IPS-NIHi7 (cell line): ENCODE results near the gene KCNMB2.

ENCODE experiments used
- DNase-seq: peaks from one replicate; pipeline ENCODE4 v3.0.0; 2012; ENCODE audit warnings: mixed read lengths; ENCODE audit errors: extremely low spot score

KCNMB2 gene

DNA sequence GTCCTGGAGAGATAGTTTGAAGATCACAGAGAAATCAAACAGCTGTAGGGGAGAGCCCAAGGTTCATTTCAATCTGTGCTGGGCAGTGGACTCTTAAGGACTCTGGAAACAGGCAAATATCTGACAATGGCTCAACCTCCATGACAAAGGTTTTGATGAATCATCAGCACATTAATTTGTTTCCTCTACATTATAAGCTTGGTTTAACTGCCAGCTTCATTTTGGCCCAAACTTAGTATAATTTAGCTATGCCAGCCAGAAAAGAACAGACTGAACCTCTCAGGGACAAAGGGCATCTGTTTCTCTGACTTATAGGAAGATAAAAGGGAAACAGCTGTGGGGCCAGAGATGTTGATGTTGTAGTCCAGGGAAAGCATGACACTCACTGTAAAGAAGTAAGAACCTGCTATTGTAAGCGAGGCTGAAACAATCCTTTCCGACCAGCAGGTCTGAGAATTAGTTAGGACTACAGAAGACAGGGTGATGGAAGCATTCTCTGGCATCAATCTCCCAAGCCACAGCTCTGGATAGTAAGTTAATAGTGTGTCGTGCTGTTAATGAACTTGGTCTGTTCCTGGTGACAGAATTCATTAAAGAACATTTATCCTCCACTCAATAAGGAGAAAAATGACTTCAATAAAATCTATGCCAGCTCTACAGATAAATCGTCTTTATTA lies 110.1 kb downstream of the KCNMB2 start:
- no peak for DNase-seq

- DNase-seq, result no peak
Observed at GRCh38 chr3:178655488-178655887, 119.3 kb downstream of the KCNMB2 start.

DNA sequence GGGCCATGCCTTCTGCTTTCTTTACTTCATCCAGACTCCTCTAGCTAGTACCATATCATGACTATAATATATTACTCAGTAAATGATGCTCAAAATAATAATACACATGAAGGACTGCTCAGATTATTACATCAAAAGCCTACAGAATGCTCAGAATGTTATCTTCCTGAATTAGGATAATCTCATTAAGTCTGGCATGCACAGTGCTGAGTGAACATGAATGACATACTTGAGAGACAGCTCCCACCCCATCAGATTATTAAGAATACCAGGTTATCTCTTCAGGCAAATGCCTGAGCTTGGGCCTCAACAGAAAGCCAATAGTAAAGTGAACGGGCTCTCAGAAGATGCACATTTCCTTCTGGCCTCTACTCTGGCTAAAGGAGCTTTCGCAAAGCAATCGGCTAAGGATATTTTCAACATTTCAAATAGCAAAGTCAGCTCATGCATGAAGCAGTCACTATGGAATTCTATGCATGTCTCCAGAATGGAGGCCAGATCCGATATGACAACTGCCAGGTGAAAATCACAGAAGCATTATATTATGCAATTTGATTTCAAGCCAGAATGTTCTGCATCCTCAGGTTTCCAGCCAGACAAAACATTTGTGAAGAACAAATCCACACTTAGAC lies 122.6 kb downstream of the KCNMB2 start:
- no peak for DNase-seq

DNA sequence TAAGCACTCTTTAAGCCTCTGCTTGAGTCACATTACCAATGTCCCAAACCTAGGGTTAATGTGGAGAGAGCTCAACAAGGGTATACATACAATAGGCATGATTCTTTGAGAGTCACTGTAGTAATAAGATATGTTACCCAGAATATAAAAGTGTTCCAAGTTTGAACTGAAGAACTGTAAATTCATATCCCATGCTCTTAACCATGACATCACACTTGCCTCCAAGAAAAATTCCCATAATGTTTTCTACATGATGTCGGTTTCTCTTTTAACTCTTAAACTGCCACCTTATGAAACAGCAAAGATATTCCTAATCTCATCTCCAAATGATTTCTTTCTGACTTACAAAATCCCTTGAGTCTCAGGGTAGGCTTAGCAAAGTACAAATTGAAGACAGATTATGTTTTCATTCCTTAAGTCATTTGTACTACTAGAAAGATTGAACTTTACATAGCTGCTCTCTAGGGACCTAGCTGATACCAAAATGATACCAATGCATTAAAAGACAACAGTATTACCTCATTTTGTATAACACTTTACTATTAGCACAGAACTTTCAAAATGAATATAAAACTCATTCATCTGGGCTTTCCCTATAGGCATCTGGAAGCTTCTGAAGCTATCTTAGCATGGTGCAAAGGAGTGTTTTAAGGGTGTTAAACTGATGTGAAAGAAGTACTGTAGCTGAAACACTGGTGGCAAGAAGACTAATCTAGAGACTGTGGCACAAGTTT lies 127.1 kb downstream of the KCNMB2 start:
- no peak for DNase-seq

DNA sequence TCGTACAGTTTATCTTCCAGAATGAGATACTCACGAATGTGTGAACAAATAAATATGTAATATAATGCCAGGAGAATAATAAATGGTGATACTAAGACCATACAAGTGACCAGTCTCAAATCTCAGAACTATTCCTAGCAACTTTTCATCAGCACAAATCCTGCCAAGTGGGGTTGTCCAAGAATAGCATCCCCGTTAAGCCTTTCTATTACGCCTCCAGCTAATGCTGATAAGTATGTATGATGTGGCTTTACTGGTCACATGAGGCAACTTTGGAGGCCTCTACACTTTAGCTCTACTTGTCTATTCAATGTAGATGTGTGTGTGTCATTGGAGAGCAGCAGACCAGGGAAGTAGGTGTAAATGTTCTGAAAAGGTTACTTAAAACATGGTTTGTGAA lies 129.5 kb downstream of the KCNMB2 start:
- DNase-seq, result no peak

DNA sequence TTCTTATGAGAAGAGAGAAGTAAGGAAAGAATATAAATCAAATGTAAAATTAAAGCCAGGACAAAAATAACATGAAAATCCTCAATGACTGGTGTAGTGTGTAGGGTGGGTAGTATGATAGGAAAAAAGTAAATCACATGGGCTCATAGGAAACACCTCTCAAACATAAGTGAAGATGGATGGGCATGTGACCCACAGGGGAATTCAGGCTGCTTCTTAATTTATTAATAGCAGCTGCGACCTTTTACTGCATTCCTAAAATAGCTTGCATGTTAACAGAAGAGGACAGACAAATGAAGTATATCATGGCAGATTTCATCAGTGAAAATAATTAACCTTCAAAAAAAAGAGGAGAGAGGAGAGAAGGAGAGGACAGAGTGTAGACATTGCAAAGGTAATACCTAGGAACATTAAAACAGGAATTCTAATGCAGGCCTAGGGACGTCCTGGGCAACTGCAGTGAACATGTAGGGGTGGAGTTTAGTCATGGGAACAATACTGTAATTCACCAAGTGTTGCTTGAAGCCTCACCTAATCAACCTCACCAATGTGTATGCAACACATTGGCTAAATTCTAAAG lies 132.9 kb downstream of the KCNMB2 start:
- no peak for DNase-seq

DNA sequence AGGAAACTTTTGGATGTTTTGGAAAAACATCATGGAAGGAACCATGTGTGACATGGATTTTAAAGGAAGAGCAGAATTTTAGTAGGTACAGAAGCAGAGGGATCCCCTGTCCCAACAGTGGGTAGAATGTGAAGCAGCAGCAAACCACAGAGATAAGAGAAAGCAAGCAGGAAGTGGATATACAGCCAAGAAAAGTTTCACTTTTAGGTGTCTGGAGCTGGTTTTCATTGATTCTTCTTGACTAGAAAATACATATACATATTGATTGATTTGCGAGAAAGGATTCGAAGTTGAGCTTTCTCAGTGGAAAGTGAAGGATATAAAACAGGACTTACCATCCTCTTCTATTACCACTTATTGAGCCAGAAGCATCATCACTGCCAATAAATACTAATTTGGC lies 133.5 kb downstream of the KCNMB2 start:
- DNase-seq, result no peak

DNA sequence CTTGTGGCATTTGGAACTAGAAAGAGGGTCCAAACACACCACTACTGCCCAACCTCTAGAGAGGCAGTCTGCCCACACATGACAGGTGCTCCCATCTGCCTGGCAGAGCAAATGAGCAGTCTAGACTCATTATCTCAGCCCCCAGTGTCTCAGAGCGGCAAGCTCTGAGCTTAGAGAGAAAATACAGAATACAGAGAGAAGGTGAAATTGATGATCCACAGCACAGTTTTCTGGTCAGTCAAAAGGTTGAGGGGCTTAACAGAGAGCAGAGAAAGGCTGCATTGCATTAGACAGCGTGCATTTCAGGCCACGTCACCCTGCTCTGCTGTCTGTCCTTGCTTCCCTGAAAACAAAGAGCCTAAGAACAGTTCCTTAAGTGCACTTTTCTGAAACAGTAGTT lies 135.1 kb downstream of the KCNMB2 start:
- no peak for DNase-seq

DNA sequence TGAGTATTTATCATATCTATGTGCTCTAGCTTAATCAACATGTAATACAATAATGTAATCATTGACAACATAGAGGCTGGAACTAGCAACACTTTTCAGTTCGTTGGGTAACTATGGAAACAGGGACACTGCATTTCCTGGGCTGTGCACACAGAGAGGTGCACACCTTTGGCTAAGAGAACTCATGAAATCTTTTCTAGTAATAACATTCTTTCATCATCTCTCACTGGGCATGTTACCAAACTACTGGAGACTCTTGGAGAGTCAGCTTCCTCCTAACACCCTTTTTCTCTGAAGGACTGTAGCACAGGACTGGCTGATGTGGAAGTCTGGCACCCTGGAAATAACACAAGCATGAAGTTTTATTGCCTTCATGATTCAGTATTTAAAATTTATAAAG lies 135.6 kb downstream of the KCNMB2 start:
- DNase-seq, result no peak

DNA sequence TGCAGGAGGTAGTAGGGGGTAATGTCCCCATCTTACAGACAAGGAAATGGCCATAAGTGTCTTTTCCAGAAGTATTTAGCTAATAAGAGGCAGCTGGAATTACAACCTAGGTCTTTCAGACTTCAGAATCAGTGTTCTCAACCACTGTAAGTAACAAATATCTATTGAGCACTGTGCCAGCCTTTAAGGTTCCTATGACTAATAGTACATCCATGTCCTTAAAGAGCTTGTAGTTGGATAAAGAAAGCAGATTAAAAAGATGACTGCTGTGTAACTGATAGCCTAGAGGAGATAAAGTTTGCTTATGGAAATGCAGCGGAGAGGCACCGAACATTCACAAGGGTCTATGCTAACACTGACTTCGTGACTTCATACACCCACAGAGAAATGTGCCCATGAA lies 136.0 kb downstream of the KCNMB2 start:
- DNase-seq, result no peak

- DNase-seq, result no peak
Observed at GRCh38 chr3:178673529-178673928, 137.3 kb downstream of the KCNMB2 start.

- DNase-seq, result no peak
Observed at GRCh38 chr3:178676077-178676476, 139.8 kb downstream of the KCNMB2 start.

GRCh38 chr3:178676942-178677790 lies 140.9 kb downstream of the KCNMB2 start:
- DNase-seq, result no peak

GRCh38 chr3:178677961-178678360 lies 141.7 kb downstream of the KCNMB2 start:
- no peak for DNase-seq

GRCh38 chr3:178680037-178680436 lies 143.8 kb downstream of the KCNMB2 start:
- no peak for DNase-seq

DNA sequence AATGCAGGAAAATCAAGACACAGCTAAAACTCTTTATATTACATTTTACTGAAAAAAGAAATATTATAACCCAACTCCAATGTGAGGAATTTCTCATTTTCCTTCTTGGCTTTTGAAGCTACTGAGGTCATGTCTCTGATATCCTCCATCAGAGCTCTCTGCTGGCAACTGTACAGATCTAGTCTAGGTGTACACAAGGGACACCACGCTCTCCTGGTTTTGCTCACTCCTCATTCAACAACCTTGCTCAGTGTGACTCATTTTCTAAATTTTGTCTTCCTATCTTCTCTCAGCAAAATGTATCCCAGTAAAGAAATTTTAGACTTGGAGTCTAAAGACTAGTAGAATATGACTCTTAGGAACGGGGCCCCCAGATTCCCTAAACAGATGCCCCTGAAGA lies 144.3 kb downstream of the KCNMB2 start:
- DNase-seq, result no peak

- DNase-seq, result peak; percentile 68
Observed at GRCh38 chr3:178684881-178685590, 148.8 kb downstream of the KCNMB2 start.

DNA sequence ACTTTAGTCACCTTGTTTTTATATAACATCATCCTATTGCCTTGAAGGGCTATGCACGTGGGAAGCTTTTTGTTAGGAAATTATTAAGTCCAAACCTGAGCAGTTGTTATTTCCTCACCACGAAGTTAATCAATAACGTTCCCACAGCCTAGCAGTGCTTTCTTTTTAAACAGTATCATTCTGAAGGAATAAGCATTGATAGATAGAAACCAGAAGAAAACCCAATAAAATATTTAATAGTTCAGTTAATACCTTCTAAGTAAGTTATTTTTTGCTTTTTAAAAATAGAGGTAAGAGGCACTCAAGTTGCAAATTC lies 149.3 kb downstream of the KCNMB2 start:
- no peak for DNase-seq

DNA sequence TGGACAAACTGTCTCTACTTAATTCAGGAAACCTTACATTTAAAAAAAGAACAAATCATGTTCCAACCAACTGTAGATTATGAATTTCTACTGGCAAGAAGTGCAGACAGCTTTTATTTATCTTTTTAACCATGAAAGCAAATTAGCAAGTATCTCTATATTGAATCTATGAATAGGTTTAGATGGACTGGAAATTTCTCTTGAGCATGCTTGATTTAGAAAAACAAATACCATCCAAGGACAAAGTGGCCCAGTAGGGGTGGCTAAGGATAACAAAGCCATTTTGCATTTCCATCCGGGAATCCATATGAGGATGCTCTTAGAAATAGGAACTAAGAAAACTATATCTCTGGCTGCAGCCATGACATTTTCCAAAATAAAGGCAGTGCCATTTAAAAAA lies 150.6 kb downstream of the KCNMB2 start:
- DNase-seq, result no peak

- no peak for DNase-seq
Observed at GRCh38 chr3:178690571-178690970, 154.3 kb downstream of the KCNMB2 start.

- DNase-seq, result no peak
Observed at GRCh38 chr3:178699364-178699763, 163.1 kb downstream of the KCNMB2 start.
